GM18517 (cell line): ENCODE results near the gene ALOX12.
"Not testable (repeated sequence)": the region's sequence is repeated elsewhere in the genome, so short reads cannot be mapped to it uniquely, and the experiment has no call there.

Source experiments
- ATAC-seq: cut with Tn5 transposase; IDR thresholded peaks from one replicate; pipeline ENCODE4 v1.9.1; 2021; ENCODE audit warnings: mild to moderate bottlenecking, moderate library complexity; ENCODE audit not compliant: unreplicated experiment

Gene ALOX12

GRCh38 chr17:7043497-7044198 lies 47.8 kb downstream of the ALOX12 start, which contains the start of gene SLC16A11:
SLC16A11 (minus strand) TSS chr17:7044092; CDS start chr17:7043513, 579 bp downstream.
- ATAC-seq = no peak

GRCh38 chr17:7045492-7046126 lies 49.8 kb downstream of the ALOX12 start:
- ATAC-seq = no peak

GRCh38 chr17:7046127-7046724 lies 50.4 kb downstream of the ALOX12 start:
- ATAC-seq = no peak

GRCh38 chr17:7046725-7047397 lies 51.0 kb downstream of the ALOX12 start:
- ATAC-seq = not testable (repeated sequence)

DNA sequence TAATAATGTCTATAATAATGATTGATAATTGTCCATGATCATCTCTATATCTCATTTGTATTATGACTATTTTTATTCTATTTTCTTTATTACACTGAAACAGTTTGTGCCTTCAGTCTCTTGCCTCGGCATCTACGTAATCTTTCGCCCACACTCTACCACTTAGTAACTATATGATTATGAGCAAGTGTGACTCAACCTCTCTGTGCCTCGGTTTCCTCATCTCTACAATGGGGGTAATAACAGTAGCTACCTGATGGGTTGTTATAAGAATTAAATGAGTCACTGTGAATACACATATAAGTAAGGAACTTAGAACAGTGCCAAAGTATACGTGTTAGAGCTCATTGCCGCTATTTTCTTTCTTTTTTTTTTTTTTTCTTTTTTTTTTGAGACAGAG lies 51.7 kb downstream of the ALOX12 start:
- ATAC-seq = no peak

GRCh38 chr17:7048968-7049367 lies 53.1 kb downstream of the ALOX12 start:
- ATAC-seq = no peak

DNA sequence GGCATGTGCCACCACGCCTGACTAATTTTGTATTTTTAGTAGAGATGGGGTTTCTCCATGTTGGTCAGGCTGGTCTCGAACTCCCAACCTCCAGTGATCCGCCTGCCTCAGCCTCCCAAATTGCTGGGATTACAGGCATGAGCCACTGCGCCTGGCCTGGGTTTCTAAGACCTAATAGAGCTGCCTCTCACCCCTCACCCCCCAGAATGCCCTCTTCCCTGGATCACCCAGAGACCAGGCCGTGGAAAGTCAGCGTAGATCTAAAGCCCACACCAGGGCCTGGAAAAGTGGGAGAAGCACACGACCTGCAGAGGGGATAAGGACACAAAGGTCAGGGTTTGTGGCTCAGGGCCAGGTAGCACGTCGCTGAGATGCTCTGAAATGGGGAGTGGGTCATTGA lies 54.7 kb downstream of the ALOX12 start:
- ATAC-seq = not testable (repeated sequence)

DNA sequence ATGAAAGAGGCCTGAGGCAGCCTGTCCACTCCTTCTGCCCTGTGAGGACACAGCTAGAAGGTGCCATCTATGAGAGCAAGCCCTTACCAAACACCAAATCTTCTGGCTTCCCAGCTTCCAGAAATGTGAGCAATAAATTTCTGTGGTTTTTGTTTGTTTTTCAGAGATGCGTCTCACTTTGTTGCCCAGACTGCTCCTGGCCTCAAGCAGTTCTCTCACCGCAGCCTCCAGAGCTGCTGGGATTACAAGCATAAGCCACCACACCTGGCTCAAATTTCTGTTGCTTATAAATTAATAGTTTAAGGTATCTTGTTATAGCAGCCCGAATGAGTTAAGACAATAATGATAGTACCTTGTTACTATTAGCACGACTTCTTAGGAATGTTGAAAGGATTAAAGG lies 60.5 kb downstream of the ALOX12 start:
- ATAC-seq = no peak

DNA sequence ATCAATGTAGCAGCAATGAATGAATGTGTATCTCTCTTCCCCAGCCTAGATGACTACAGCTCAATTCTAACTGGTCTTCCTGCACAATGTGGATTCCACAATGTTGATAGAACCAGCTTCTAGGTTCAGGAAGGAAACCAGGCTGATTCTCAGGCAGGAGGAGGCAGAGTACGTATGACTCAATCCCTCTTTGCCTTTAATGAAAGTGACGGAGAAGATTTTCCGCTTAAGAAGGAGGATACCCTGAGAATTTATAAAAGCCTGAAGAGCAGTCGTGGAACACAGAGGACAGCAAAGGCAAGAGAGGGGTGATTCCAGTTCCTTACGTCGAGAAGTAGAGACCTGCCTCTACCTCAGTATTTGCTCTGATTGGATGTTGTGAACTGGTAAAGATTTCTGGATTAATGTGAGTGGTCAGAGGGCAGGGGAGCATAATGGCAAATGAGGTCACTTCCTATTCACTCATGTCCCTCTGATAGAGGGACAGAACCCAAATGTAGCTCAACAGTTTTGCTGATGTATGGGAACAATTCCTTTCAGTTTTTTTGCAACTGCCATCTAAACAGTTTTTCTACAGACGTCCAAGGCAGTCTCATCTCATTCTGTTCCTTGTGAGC lies 63.1 kb downstream of the ALOX12 start:
- no peak for ATAC-seq
